CD4-positive, alpha-beta T cell (primary cell): ENCODE measurements around the gene PTPRK. TPM values are rescaled to one million over a fixed set of nuclear protein-coding genes. Genes with fewer than 3 reads are reported as not detected.

Source experiments
- ATAC-seq: fragments of 200-7000 bp; cut with Tn5 transposase; one replicate; pipeline ENCODE4 v1.10.0; 2022; ENCODE audit warnings: mild to moderate bottlenecking; ENCODE audit not compliant: poor library complexity
- CTCF ChIA-PET: fragments of 350-600 bp; sonication (Branson Sonifier 250); formaldehyde crosslinking; loops from one replicate; lab custom pipeline; 2021; ENCODE audit warnings: antibody characterized with exemption, inconsistent platforms; lab: Charles Lee
- POLR2A ChIA-PET: fragments of 350-600 bp; sonication (Branson Sonifier 250); formaldehyde crosslinking; loops from one replicate; lab custom pipeline; 2021; ENCODE audit warnings: antibody characterized with exemption, inconsistent platforms; lab: Charles Lee
- DNase-seq, 14 experiments: peaks; one replicate each; pipeline ENCODE4 v3.0.0-alpha.2; 2013 to 2020; ENCODE audit warnings: mixed read lengths in 2 of 14
- H3K27ac ChIP-seq, 2 donors: one replicate each; pipeline versions ENCODE4 v1.5.1 to v1.7.0; 2013; ENCODE audit warnings: low read length in 2 of 2, low read depth in 1 of 2, mild to moderate bottlenecking in 1 of 2
- H3K27me3 ChIP-seq, 2 experiments: 1 replicate in 1 of 2; 2 replicates in 1 of 2; pipeline versions ENCODE4 v1.6.1 to v1.7.0; 2013; ENCODE audit warnings: low read length in 2 of 2, control low read depth in 1 of 2, mild to moderate bottlenecking in 1 of 2, moderate library complexity in 1 of 2; ENCODE audit not compliant: insufficient read depth in 2 of 2, control insufficient read depth in 1 of 2
- H3K36me3 ChIP-seq: one replicate; pipeline ENCODE4 v1.6.1; 2013; ENCODE audit warnings: low read length, control low read depth; ENCODE audit not compliant: insufficient read depth
- H3K4me1 ChIP-seq: one replicate; pipeline ENCODE4 v1.6.1; 2013; ENCODE audit warnings: low read length, control low read depth; ENCODE audit not compliant: insufficient read depth
- H3K4me3 ChIP-seq: one replicate; pipeline ENCODE4 v1.5.1; 2013; ENCODE audit warnings: mild to moderate bottlenecking, low read length, moderate library complexity
- H3K9me3 ChIP-seq, 2 experiments: 1 replicate in 1 of 2; 2 replicates in 1 of 2; pipeline versions ENCODE4 v1.6.1 to v1.7.0; 2013; ENCODE audit warnings: low read length in 2 of 2, mild to moderate bottlenecking in 2 of 2, control low read depth in 1 of 2, moderate library complexity in 1 of 2; ENCODE audit not compliant: control insufficient read depth in 1 of 2, insufficient read depth in 1 of 2
- H3K27ac Mint-ChIP-seq: one replicate; pipeline ENCODE4 v1.8.0; 2020; ENCODE audit warnings: mixed read lengths
- H3K27me3 Mint-ChIP-seq: one replicate; pipeline ENCODE4 v1.8.0; 2021; ENCODE audit warnings: mixed read lengths
- H3K36me3 Mint-ChIP-seq: one replicate; pipeline ENCODE4 v1.8.0; 2021; ENCODE audit warnings: low read depth, mixed read lengths
- H3K4me1 Mint-ChIP-seq: one replicate; pipeline ENCODE4 v1.8.0; 2021; ENCODE audit warnings: low read depth, mixed read lengths
- H3K4me3 Mint-ChIP-seq: one replicate; pipeline ENCODE4 v1.8.0; 2020; ENCODE audit warnings: mild to moderate bottlenecking, mixed read lengths
- H3K9me3 Mint-ChIP-seq: one replicate; pipeline ENCODE4 v1.8.0; 2020; ENCODE audit warnings: mixed read lengths
- CTCF ChIP-seq: fragments of 200-600 bp; IDR thresholded peaks from one replicate; pipeline ENCODE4 v1.8.0; 2022; ENCODE audit warnings: antibody characterized with exemption, mild to moderate bottlenecking
- intact Hi-C, 2 experiments: fragments of 100-400 bp; cut with DNase I in 1 of 2; cut with micrococcal nuclease in 1 of 2; formaldehyde crosslinking; loops; one replicate each; pipeline versions ENCODE4 v1.15.1 to v1.9.0; 2023 to 2025; cut with DNase I, micrococcal nuclease
- total RNA-seq, 174 experiments: library from RNA in 2 of 174; stranded (reverse) in 2 of 174; gene quantifications; one replicate each; pipeline ENCODE4 v1.2.3 and lab custom pipeline; 2021 to 2026

Gene PTPRK
- total RNA-seq, 2 experiments from 2014 or later: 8.4 to 10.3 TPM

GRCh38 chr6:128179876-128180438 lies 340.4 kb downstream of the PTPRK start:
- Mint-ChIP-seq H3K27me3 (no peaks in the 10 kb centered on the region), H3K4me3 (no peak overlapping the region), H3K36me3 (no peaks in the 10 kb centered on the region), H3K27ac (no peak overlapping the region), H3K9me3 (no peaks in the 10 kb centered on the region), H3K4me1 (no peaks in the 10 kb centered on the region)
- TF ChIP-seq CTCF: no peak
- Histone ChIP-seq H3K27me3 (no peaks in the 10 kb centered on the region), H3K27ac (no peak overlapping the region), H3K36me3 (no peaks in the 10 kb centered on the region), H3K4me1 (no peaks in the 10 kb centered on the region), H3K9me3 (no peaks in the 10 kb centered on the region), H3K4me3 (no peak overlapping the region)
- CTCF ChIA-PET: no interaction called here
- ATAC-seq: no peak
- POLR2A ChIA-PET: interaction anchor here (1.4 kb wide), 1 partner anchor 19 kb away, joined by 4 read pairs; no protein-coding TSS in a partner anchor
- no peak for DNase-seq
- intact Hi-C loops: no loop called here

DNA sequence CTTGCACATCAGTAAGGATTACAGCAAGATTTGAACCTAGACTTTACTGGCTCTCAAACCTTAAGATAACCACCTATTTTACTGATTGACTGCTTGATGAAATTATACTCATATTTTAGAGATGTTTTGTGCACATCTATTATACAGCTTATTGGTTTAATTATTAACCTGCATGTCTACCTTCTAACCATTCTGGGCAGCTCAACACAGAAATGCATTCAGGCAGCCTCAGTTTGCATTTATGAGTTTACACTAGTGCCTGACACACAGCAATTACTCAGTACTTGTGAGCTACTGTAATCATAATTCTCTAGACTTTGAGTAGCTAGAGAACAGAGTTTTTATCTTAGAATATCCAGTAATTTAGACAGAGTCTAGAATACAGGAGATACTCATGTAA lies 345.7 kb downstream of the PTPRK start:
- POLR2A ChIA-PET: no interaction called here
- CTCF ChIA-PET: no interaction called here
- intact Hi-C loops: no loop called here

DNA sequence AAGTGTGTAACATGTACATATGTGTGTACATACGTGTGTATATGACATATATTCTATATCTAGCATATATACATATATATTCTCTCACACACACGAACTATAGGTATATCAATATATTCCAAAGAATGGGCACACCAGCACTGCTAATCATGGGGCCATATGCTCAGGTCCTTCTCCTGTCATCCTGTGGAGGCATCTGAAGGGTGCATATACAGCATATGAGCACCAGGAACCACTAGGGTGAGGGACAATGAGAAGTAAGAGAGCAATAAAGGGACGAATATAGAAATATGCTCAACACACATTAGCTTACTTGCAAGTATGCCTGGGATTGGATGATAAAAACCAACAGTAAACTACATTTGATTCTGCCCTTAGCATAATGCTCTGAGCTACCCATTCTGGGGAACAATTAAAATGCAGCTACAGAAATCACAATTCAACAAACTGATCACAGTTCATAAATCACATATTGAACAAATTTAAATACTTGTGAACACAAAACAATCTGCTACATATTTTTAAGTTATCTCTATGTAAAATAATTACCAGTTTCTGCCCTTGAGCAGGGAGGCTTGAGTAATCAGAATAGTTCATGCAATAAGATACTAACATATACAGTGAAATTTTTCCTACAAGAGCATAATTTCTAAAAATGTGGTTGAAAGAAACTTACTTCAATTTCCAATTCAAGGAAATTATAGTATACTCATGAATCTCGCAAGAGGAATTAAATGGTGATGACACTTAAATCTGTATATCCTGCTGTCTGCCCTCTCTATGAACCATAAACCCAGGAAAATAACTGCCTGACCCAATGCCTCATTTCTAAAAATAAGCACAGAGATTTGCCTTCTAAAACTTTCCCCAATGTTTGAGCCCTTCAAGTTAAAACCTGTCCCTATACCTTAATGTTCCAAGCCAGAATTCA lies 347.4 kb downstream of the PTPRK start:
- Mint-ChIP-seq H3K27ac (no peak overlapping the region), H3K27me3 (no peaks in the 10 kb centered on the region), H3K36me3 (no peaks in the 10 kb centered on the region), H3K4me3 (no peak overlapping the region), H3K4me1 (no peaks in the 10 kb centered on the region), H3K9me3 (no peaks in the 10 kb centered on the region)
- TF ChIP-seq CTCF: no peak
- Histone ChIP-seq H3K36me3 (no peaks in the 10 kb centered on the region), H3K27me3 (no peaks in the 10 kb centered on the region), H3K9me3 (no peaks in the 10 kb centered on the region), H3K4me1 (no peaks in the 10 kb centered on the region), H3K27ac (no peak overlapping the region), H3K4me3 (no peak overlapping the region)
- ATAC-seq: no peak
- CTCF ChIA-PET: no interaction called here
- POLR2A ChIA-PET: no interaction called here
- intact Hi-C loops: no loop called here
- DNase-seq: no peak

More for the DNA sequence above, 345.7 kb downstream of the PTPRK start:
- DNase-seq (no peak), ATAC-seq (no peak)
- Histone ChIP-seq H3K27ac (no peak overlapping the region), H3K4me3 (no peak overlapping the region), H3K36me3 (no peaks in the 10 kb centered on the region), H3K9me3 (no peaks in the 10 kb centered on the region), H3K4me1 (no peaks in the 10 kb centered on the region), H3K27me3 (no peaks in the 10 kb centered on the region)
- Mint-ChIP-seq H3K36me3 (no peaks in the 10 kb centered on the region), H3K4me3 (no peak overlapping the region), H3K9me3 (no peaks in the 10 kb centered on the region), H3K4me1 (no peaks in the 10 kb centered on the region), H3K27ac (no peak overlapping the region), H3K27me3 (no peaks in the 10 kb centered on the region)
- no peak for TF ChIP-seq CTCF
